ENCODE data around the gene CALM1.
A peak's percentile ranks its signal among the peaks of the same experiment; 100 is the strongest.
"Not testable (repeated sequence)": the region's sequence is repeated elsewhere in the genome, so short reads cannot be mapped to it uniquely, and the experiment has no call there.

CALM1 gene

GRCh38 chr14:90388982-90389381 lies 7.8 kb upstream of the CALM1 start (continued):
- no peak for TF ChIP-seq CREB5 (CRISPR knock-in tag; IDR thresholded peaks at IDR 0.05; ENCODE audit: low read depth)

GRCh38 chr14:90393966-90394365 lies 2.9 kb upstream of the CALM1 start:
- ATAC-seq, result no peak
- TF ChIP-seq BACH2 (CRISPR knock-in tag; IDR thresholded peaks at IDR 0.05; ENCODE audit: borderline replicate concordance) (no peak), ZFP3 (CRISPR knock-in tag; IDR thresholded peaks at IDR 0.05) (no peak), ZC3H10 (CRISPR knock-in tag; IDR thresholded peaks at IDR 0.05) (no peak), PATZ1 (CRISPR knock-in tag; IDR thresholded peaks at IDR 0.05; ENCODE audit: borderline replicate concordance) (no peak), CREB5 (CRISPR knock-in tag; IDR thresholded peaks at IDR 0.05; ENCODE audit: low read depth) (no peak), SNAI2 (CRISPR knock-in tag; IDR thresholded peaks at IDR 0.05) (no peak), PPARA (CRISPR knock-in tag; IDR thresholded peaks at IDR 0.05; ENCODE audit: borderline replicate concordance) (no peak), ZNF565 (CRISPR knock-in tag; conservative IDR thresholded peaks at IDR 0.05; ENCODE audit: low read depth) (no peak), ZNF70 (CRISPR knock-in tag; IDR thresholded peaks at IDR 0.05) (no peak), TOX (CRISPR knock-in tag; IDR thresholded peaks at IDR 0.05; ENCODE audit: borderline replicate concordance) (no peak), ZNF8 (CRISPR knock-in tag; IDR thresholded peaks at IDR 0.05) (no peak), TSHZ2 (CRISPR knock-in tag; IDR thresholded peaks at IDR 0.05) (no peak), ISL1 (CRISPR knock-in tag; IDR thresholded peaks at IDR 0.05) (no peak), GLIS3 (CRISPR knock-in tag; IDR thresholded peaks at IDR 0.05) (no peak), ZFP30 (CRISPR knock-in tag; IDR thresholded peaks at IDR 0.05) (no peak), ARNTL (CRISPR knock-in tag; IDR thresholded peaks at IDR 0.05; ENCODE audit: borderline replicate concordance, low read depth) (no peak)
- TF ChIP-seq, protein P1, sequence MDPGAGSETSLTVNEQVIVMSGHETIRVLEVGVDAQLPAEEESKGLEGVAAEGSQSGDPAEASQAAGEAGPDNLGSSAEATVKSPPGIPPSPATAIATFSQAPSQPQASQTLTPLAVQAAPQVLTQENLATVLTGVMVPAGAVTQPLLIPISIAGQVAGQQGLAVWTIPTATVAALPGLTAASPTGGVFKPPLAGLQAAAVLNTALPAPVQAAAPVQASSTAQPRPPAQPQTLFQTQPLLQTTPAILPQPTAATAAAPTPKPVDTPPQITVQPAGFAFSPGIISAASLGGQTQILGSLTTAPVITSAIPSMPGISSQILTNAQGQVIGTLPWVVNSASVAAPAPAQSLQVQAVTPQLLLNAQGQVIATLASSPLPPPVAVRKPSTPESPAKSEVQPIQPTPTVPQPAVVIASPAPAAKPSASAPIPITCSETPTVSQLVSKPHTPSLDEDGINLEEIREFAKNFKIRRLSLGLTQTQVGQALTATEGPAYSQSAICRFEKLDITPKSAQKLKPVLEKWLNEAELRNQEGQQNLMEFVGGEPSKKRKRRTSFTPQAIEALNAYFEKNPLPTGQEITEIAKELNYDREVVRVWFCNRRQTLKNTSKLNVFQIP (CRISPR knock-in tag; IDR thresholded peaks at IDR 0.05; ENCODE audit: borderline replicate concordance, low read depth), result no peak

GRCh38 chr14:90394782-90395181 lies 2.0 kb upstream of the CALM1 start:
- ATAC-seq, result not testable (repeated sequence)

DNA sequence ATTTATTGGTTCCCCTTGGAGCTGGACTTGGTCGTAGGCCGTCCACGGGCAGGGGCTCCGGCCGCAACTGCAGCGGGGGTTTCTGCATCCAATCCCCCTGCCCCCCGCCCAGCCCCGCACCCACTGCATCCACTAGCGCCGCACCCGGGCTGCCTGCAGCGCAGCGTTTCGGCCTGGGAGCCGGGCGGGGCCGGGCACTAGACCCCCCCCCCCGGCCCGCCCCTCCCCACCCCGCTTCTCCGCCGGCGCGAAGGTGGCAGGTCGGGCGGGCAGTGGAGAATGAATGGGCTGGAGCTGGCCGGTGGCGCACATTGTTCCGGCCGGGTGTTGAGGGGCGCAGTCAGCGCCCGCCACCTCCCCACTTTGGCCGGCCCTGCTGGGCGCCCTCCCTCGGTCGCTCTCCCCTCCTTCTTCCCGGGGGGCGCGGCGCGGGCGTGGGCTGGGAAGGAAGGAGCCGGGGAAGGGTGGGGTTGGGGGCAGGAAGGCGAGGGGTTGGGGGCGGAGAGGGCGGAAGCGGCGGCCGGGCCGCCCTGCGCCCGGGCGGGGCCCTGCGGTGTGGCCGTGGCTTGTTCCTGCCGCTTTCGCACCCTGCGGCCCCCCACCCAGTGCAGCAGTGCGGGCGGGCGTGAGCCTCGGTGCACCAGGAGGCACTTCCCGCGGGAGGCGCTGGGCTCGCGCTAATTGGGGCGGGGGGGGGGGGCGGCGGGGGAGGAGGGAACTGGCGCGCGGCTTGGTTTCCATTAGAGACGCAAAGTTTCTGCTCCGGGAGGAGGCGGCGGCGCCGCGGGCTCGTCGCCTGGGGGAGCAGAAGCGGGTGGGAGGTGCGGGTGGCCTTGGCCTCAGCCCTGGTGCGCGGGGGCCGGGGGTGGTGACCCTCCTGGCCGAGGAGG lies 841 bp downstream of the CALM1 start:
- TF ChIP-seq CSRNP3 (CRISPR knock-in tag; IDR thresholded peaks at IDR 0.05) (no peak), ZFP30 (CRISPR knock-in tag; IDR thresholded peaks at IDR 0.05) (no peak), ZNF8 (CRISPR knock-in tag; IDR thresholded peaks at IDR 0.05) (no peak)
- peak; percentile 58 for ATAC-seq
